Putamen (tissue), 1 donor: ENCODE measurements around the gene TAAR6.
"Not testable (repeated sequence)": the region's sequence is repeated elsewhere in the genome, so short reads cannot be mapped to it uniquely, and the experiment has no call there.

Experiments
- DNase-seq: peaks from one replicate; pipeline ENCODE4 v3.0.0-alpha.2; 2016; ENCODE audit warnings: low spot score

The TAAR6 gene

GRCh38 chr6:132590362-132590761 lies 20.2 kb downstream of the TAAR6 start:
- DNase-seq, result no peak

GRCh38 chr6:132592855-132593254 lies 22.7 kb downstream of the TAAR6 start:
- no peak for DNase-seq

- no peak for DNase-seq
Observed at GRCh38 chr6:132596201-132596600, 26.1 kb downstream of the TAAR6 start.

GRCh38 chr6:132598473-132598872 lies 28.4 kb downstream of the TAAR6 start:
- DNase-seq, result no peak

GRCh38 chr6:132600900-132601299 lies 30.8 kb downstream of the TAAR6 start:
- DNase-seq, result not testable (repeated sequence)

- DNase-seq, result no peak
Observed at GRCh38 chr6:132604635-132605152, 34.6 kb downstream of the TAAR6 start.

GRCh38 chr6:132607544-132608233 lies 37.6 kb downstream of the TAAR6 start:
- no peak for DNase-seq

- DNase-seq, result no peak
Observed at GRCh38 chr6:132611616-132612015, 41.5 kb downstream of the TAAR6 start.

- DNase-seq, result no peak
Observed at GRCh38 chr6:132612449-132613108, 42.5 kb downstream of the TAAR6 start.

- DNase-seq, result no peak
Observed at GRCh38 chr6:132614554-132614953, 44.4 kb downstream of the TAAR6 start.

GRCh38 chr6:132616677-132617076 lies 46.6 kb downstream of the TAAR6 start:
- DNase-seq, result no peak
